ENCODE results near the gene YY1.
A peak's percentile ranks its signal among the peaks of the same experiment; 100 is the strongest.
"Not testable (repeated sequence)": the region's sequence is repeated elsewhere in the genome, so short reads cannot be mapped to it uniquely, and the experiment has no call there.

YY1 gene

DNA sequence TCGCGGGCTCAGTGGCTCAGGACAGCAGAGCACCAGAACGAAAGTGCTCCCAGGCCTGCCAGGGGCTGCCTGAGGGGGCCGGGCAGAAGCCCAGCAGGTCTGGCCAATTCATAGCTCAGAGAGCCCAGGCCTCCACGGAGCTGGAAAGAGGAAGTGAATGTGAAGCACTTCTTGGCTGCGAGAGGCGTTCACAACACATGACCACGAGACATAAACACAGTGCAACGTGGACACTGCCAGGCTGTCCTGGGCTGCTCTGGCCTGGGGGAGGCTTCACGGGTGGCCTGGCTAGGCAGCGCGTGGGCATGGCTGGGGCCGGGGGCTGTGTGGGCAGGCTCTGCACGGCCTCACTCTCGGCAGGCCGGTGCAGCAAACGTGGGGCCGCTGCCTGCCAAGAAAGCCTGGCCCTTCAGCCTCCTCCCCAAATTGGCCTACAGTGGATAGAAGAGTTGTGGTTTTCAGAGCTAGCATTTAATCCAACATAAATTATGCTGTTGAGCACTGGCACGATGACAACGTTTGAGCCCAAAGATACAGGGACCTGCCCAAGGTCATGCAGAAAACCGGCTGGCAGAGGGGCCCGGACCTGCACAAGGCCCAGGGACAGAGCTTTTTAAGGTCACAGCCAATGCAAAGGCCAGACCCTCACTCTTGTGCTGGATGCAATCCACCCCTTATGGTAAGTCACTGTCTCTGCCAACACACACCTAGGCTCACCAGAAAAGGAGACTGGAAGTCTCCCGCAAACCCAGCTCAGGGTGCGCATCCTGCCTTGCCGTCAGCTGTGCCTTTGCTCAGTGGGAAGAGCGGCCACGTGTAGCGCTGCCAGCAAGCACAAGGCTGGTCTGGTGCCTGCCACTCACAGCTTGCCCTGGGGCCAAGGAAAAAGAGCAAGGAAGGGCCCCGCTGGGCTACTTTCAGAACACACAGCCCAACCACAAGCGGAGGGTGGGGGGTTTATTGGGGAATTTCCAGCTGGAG, 58.7 kb downstream of the YY1 start:
- no peak for DNase-seq

DNA sequence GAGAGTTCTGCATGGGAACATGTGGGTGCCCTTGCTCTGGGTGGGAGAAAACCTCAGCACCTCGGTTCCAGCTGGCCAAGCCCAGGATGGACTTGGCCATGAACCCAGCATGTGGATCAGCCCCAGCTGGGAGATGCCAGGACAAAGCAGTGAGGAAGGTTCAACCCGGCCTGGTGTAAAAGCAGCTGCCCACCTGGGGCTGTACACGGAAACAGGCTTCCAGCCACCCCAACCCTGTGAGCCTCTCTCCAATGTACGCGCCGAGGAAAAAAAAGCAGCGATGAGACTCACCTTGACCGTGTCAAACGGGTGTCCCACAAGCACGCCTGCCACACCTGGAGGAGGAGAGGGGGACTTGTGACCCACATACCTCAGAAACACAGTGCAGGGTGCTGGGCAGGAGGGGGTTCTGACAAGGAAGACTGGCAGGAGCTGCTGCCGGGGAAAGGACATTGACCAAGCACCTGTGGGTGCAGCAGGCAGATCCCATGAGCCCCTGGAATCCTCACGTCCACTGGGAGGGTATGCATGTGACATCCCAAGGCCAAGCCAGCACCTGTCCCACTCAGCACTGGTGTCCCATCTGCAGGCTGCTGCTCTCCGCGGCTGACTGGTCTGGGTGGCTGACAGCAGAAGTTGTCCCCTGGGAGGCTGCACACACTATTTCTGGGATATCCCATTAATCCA, 59.8 kb downstream of the YY1 start:
- no peak for DNase-seq

DNA sequence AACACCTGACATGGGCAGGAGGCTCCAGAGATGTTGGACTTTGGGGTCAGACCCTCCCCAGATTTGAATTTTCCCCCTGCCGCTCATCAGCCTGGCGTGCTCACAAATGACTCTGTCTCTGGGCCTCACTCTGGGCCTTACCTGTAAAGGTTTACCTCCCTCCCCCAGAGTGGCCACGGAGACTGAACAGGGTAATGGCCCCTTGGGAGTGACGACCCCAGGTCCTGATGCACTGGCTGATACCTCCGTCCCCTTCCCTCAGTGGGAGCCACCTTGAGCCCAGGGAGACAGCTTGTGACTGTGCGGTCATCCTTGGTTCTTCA, 60.3 kb downstream of the YY1 start:
- DNase-seq = no peak

DNA sequence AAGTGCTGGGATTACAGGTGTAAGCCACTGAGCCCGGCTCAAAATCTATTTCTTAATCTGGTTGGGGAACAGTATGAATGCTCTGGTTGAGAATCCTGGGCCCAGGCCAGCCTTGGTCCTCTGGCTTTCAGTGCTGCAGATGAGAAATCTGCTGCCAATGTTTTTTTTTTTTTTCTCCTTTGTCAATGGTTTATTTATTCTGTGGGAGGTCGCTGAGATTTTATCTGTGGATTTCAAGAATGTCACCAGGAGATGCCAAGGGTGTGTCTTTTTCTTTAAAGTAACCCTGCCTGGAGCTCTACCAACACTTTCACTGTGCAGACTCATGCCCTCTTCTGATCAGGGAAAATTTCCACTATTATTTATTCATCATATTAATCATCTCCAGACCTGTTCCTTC, 63.7 kb downstream of the YY1 start:
- DNase-seq = no peak

DNA sequence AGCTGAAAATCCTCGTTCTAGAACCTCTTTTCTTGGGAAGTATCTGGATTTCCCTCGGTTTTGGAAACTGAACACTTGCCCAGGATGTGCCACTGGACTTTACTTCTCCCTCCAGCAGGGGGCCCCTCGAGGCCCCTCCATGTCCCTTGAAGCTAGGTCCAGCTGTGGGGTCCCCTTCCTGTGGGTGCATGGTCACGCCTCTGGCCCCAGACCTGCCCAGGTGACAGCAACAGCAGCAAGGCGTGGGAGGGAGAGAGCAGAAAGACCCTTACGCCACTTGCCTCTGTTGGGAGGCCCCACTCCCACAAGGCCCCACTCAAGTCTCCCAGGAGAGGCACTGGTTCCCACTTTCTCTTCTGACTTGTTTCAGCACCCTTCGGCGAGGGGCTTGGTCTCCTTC, 64.2 kb downstream of the YY1 start:
- no peak for DNase-seq

DNA sequence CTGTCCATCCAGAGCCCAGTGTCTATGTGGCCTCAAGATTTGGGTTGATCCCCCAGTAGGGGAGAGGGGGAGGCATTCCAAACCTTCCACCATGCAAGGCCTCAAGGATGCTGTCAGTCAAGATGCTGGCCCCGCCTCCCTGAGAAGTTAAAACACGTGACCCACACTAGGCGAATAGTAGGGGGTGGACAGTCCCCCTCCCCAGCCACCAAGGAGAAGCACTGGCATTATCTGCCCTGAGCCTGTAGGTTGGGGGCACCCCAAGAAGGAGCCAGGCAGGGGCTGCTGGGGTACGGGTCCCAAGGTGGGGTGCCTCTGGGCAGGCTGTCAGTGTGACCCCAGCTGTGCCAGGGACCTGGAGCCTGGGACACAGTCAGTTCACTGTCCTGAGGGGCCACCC, 65.0 kb downstream of the YY1 start:
- no peak for DNase-seq

GRCh38 chr14:100304825-100305323, 65.9 kb downstream of the YY1 start:
- DNase-seq = peak; percentile 32

DNA sequence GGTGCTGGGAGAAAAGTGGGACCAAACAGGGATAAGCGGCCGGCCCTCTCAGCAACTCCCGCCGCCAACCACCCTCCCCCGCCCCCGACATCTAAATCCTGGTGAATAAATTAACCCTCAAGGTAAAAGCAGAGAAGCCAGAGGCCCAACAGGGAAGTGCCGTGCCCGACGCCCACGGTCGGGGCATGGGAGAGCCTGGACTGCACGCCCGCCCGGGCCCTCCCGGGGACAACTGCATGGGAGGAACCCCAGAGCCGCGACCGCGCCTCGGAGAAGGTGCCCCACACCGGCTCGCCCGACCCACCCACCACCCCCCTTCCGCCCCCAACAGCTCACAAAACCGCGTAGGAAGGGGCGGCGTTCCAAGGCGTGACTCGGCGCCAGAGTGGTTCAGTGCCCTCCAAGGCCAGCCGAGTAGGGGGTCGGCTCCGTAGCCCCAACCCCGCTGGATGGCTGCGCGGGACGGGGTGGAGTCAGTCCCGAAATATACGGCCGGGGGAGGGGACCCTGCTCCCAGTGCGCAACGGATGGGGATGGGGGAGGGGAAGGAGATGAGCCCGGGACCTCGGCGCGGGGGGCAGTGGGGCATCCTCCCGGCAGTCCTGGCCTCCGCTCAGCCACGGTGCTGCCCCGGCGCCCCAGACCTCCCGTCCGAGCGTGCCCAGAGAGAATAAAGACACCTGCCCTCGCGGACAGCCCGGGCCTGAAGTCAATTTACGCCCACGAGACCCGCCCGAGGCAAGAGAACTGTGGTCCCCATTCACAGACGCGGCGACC, 66.6 kb downstream of the YY1 start:
- DNase-seq = peak; percentile 32

DNA sequence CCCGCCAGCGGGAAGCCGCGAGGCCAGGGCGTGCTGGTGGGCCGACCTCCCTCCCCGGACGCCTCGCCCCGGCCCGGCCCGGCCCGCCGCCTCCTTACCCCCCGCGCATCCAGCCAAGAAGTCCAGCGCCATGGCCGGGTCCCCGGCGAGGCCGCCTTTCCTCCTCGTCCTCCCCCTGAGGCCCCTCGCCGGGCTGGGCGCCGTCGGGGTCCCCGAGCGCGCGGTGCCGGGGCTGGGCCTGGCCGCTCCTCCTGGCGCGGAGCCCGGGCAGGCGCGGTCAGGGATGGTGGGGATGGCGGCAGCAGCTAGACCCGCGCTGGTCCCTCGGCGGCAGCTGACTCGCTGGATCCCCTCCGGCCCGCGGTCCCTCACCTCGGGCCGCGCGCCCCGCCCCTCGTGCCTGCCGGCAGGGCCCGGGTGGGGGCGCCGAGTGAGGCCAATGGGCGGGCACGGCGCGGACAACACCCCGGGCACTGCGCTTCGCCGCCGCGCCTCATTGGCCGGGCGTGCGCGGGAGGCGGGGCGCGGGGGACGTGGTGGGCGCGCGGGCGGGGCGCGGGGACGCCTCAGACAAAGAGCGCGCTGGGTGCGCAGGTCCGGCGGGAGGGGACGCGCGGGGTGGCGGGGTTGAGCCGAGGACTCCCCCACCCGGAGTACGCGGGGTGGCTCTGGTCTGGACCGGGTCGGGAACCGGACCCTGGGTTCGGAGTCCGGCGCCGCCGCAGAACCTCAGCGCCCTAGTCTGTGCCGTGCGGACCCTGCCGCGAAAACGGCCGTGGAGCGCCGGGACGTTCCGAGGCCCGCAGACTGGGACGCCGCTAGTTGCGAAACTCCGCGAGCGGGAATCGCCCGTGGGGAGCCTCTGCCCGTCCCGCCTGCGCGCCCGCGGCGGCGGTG, 67.4 kb downstream of the YY1 start, which contains the start of gene SLC25A29:
SLC25A29 (minus strand) TSS at position 344 of the 897 bp plus-strand sequence; CDS start at position 132, 212 bp downstream.
- peak; percentile 74 for DNase-seq

- DNase-seq = no peak
Measured at GRCh38 chr14:100306998-100307765, 68.2 kb downstream of the YY1 start.

DNA sequence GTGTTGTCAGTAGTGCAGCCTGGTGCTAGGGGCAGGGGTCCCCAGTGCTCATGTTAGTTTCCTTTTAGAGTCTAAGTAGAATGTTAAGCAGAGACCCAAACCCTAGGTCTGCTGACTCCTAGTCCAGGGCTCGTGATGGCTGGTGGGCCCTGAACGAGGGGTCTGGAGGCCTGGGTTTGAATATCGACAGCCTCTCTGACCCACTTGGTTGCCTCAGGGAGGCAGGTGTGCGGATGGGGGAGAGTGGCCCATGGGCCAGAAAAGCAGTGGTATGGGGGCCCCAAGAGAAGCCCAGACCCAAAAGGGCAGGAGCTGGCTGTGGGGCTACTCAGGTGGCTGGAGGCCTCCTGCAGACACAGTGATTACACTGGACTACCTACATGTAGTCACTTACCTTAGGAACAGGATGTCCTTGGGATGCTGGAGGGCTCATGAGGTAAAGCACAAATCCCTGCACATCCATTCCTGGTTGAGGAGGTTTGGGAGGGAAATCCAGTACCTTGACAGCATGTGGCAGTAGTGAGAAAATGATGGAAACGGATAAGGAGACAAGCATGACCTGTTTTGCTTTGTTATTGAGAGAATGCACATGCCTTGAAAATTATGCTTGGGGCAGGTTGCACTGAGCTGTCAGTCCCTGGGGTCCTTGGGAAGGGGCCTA, 69.0 kb downstream of the YY1 start:
- no peak for DNase-seq

- not testable (repeated sequence) for DNase-seq
Measured at GRCh38 chr14:100308427-100308792, 69.5 kb downstream of the YY1 start.

DNA sequence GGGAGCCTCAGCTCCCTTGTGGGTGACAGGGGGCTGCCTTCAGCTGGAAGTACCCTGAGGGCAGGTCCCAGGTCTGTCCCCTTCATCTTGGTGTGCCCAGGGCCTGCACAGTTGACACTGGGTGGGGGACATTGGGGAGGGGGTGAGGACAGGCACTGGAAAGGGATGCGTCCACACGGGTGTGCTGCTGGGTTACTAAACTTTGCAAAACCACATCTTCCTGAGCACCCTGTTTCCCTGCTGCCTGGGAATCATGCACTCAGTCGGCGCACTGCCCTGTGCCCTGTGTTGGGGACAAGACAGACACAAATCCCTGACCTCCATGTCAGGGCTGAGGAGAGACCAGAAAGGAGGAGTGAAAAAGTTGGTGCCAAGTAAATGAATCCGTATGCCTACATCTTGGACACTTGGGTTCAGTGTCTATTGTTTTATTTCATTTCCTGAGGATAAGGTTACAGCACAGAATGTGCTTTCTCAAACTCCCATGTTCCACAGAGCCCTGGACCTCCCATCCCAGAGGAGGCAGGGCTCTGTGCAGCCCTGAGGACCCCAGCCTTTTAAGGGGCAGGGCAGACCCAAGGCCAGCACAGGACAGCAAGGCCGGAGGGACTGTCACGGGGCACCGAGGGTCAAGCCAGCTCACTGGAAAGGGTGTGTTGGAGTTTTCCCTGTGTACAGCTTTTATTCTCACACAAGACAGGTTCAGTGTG, 70.2 kb downstream of the YY1 start:
- no peak for DNase-seq

DNA sequence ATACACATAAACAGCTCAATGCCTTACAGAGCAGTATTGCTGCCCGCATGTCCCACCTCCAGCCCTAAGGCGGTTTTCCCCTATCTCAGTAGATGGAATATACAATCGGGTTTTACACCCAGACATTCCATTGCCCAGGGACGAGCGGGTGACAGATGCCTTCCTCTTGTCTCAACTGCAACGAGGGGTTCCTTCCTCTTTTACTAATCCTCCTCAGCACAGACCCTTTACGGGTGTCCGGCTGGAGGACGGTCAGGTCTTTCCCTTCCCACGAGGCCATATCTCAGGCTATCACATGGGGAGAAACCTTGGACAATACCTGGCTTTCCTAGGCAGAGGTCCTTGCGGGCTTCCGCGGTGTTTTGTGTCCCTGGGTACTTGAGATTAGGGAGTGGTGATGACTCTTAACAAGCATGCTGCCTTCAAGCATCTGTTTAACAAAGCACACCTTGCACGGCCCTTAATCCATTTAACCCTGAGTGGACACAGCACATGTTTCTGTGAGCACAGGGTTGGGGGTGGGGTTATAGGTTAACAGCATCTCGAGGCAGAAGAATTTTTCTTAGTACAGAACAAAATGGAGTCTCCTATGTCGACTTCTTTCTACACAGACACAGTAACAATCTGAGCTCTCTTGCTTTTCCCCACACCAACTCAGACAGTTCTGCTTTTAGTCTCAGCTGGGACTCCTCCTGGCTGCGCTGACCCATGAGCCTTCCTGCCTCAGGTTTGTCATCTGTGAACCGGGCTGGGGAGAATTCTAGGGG, 73.3 kb downstream of the YY1 start:
- DNase-seq = not testable (repeated sequence)

DNA sequence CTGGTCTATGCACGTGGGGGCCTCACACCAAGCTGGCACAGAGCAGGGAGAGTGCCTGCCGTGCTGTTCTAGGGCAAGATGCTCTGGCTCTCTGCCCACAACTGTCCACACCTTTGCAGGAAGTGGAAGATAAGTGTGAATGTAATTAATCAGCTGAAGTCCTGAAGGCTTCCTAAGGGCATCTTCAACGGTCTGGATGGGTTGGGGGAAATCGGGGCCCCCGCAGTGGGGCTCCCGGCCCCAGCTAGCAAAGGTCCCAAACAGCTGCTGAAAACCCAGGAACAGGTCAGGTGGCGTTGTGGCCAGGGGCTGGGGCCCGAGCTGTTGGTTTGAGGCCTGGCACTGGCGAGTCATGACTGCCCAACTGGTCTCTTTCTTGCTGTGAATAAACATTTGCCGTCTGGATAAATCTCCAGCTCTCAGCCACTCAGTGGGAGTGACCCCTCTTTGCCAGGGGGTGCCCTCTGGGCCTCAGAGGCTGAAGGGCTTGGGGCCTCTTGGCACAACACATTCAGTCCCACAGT, 74.0 kb downstream of the YY1 start:
- no peak for DNase-seq

GRCh38 chr14:100313464-100314230, 74.7 kb downstream of the YY1 start:
- no peak for DNase-seq

- no peak for DNase-seq
Measured at GRCh38 chr14:100314724-100315123, 75.8 kb downstream of the YY1 start.

DNA sequence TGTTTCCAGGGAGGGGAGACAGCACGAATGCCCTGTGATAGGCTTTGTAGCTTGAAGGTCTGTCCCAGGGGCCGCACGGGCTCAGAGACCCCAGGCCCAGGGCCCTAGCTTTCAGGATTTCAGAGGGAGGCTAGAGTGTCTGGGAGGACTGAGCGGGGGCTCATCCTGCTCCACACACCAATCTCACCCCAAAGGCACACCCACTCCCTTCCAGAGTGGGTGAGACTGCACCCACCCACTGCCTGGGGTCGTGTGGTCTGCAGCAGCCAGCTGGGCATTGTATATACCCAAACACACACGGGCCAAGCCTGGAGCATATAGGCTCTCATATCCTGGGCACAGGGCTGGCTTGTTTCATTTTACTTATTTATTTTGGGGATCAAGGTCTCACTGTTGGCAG, 78.4 kb downstream of the YY1 start:
- DNase-seq = no peak

All from activated CD4-positive, alpha-beta T cell treated with anti-CD3 and anti-CD28 coated beads for 48 hours (primary cell).